ENCODE measurements around the gene AZIN2.

GRCh38 chr1:33120436-33121231 lies 39.7 kb downstream of the AZIN2 start:
- no peak for TF ChIP-seq CTCF (IDR thresholded peaks at IDR 0.05; ENCODE audit: low read depth, low read length)
- no peak for TF ChIP-seq EZH2phosphoT487 (IDR thresholded peaks at IDR 0.05; ENCODE audit: low read depth)
